B cell (primary cell): ENCODE results near the gene MOV10L1.

Experiments used
- EZH2 ChIP-seq: IDR thresholded peaks from 2 replicates; pipeline ENCODE4 v1.6.1; 2012; ENCODE audit warnings: borderline replicate concordance, low read depth, mild to moderate bottlenecking, moderate library complexity, low read length; ENCODE audit not compliant: insufficient read depth, poor library complexity, severe bottlenecking
- TF ChIP-seq, protein P1 (sequence below): fragments of 200-600 bp; IDR thresholded peaks from one replicate; pipeline ENCODE4 v1.8.0; 2022; ENCODE audit warnings: antibody characterized with exemption, mild to moderate bottlenecking

DNA sequence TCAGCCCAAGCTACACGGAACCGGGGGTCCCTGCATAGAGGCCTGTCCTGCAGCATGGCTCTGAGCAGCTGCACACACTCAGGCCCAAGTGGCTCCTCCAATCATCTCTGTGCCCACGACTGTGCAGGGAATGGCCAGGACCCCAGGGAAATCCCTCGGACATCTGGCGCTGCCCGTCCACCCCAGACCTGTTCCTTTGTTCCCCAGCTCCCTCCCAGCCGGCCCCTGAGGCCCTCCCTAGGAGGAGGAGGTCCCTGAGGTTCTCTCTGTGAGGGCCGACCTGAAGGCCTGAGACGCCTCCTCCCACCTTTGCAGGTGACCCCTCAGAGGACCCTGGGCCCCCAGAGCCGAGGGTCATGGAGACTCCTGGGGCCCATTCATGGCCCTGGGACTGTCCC is 5.7 kb upstream of the MOV10L1 start:
- TF ChIP-seq, protein P1, sequence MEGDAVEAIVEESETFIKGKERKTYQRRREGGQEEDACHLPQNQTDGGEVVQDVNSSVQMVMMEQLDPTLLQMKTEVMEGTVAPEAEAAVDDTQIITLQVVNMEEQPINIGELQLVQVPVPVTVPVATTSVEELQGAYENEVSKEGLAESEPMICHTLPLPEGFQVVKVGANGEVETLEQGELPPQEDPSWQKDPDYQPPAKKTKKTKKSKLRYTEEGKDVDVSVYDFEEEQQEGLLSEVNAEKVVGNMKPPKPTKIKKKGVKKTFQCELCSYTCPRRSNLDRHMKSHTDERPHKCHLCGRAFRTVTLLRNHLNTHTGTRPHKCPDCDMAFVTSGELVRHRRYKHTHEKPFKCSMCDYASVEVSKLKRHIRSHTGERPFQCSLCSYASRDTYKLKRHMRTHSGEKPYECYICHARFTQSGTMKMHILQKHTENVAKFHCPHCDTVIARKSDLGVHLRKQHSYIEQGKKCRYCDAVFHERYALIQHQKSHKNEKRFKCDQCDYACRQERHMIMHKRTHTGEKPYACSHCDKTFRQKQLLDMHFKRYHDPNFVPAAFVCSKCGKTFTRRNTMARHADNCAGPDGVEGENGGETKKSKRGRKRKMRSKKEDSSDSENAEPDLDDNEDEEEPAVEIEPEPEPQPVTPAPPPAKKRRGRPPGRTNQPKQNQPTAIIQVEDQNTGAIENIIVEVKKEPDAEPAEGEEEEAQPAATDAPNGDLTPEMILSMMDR = no peak
- no peak for TF ChIP-seq EZH2
